Measurements from ENCODE around the gene CRISPLD2. TPM values are rescaled to one million over a fixed set of nuclear protein-coding genes. Genes with fewer than 3 reads are reported as not detected.
"Not testable (repeated sequence)": the region's sequence is repeated elsewhere in the genome, so short reads cannot be mapped to it uniquely, and the experiment has no call there.

CRISPLD2 gene
- polyA plus RNA-seq, 3 donors = 6.1 to 7.6 (median 6.3) TPM

DNA sequence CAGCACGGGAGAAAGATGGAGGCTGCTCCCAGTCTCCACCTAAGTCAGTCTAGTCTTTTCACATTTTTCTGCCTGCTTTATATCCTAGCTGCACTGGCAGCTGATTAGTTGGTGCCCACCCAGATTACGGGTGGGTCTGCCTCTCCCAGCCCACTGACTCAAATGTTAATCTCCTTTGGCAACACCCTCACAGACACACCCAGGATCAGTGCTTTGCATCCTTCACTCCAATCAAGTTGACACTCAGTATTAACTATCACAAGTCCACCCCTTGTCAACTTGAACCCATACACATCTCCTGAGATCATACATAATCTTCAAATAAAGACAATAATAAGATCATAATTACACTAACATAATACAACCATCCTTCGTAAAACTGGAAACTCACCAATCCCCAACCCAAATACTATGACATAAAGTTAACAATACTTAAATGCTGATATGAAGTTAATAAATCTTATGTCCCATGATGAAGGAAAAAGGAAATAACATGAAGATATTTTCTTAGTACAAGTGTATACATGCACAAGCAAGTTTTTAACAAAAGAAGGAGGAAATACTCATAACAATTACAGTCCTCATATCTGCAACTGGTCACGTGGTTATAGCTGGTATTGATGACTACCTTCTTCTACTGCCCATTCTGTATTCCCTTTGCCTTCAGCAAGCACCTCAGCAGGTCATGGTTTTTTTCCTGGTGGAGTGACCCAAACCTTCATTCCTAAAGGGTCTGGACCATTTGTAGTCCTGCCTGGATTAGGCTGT, 35.8 kb downstream of the CRISPLD2 start:
- DNase-seq (ENCODE audit: low read depth in 3 of 3, low spot score in 2 of 3) = not testable (repeated sequence)

- not testable (repeated sequence) for DNase-seq (ENCODE audit: low read depth in 3 of 3, low spot score in 2 of 3)
Observed at GRCh38 chr16:84856203-84856581, 36.4 kb downstream of the CRISPLD2 start.

GRCh38 chr16:84856811-84857210, 37.0 kb downstream of the CRISPLD2 start:
- DNase-seq (ENCODE audit: low read depth in 3 of 3, low spot score in 2 of 3) = not testable (repeated sequence)

DNA sequence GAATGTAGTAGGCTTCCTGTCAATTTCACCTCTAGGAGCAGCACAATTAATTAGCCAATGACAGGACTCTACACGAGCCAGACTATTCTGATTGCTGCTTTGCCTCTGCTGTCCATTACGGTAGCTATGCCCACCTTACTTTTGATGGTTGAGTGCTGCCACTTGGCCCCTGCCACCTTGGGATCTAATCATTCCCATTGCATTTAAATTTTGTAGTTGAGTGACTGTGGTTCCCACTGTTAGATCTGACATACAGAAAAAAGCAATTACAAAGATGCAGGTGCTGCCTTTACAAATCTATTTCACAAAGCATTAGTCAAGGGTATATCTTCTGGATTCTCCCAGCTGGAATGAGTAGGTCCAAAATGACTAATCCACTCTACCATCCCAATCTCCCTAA, 39.9 kb downstream of the CRISPLD2 start:
- DNase-seq (ENCODE audit: low read depth in 3 of 3, low spot score in 2 of 3) = no peak

DNA sequence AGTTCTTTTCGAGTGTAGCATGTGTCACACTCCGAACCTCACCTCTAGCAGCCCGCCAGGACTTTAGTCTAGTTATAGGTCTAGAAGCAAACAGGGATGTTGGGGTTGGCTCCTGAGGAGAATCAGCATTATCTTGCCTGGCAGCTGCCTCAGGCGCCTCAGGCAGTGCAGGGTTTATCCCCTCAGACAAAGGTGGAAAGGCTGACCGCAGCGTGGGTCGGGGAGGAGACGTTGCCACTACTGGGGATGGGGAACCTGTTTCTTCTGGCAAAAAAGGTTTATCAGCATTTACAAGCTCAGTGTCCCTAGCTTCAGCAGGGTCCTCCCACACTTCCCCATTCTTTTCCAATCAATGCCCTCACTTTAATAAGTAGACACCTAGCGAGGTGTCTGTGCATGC, 40.6 kb downstream of the CRISPLD2 start:
- no peak for DNase-seq (ENCODE audit: low read depth in 3 of 3, low spot score in 2 of 3)

- no peak for DNase-seq (ENCODE audit: low read depth in 3 of 3, low spot score in 2 of 3)
Observed at GRCh38 chr16:84861671-84862070, 41.9 kb downstream of the CRISPLD2 start.

GRCh38 chr16:84862804-84863480, 43.2 kb downstream of the CRISPLD2 start:
- no peak for DNase-seq (ENCODE audit: low read depth in 3 of 3, low spot score in 2 of 3)

DNA sequence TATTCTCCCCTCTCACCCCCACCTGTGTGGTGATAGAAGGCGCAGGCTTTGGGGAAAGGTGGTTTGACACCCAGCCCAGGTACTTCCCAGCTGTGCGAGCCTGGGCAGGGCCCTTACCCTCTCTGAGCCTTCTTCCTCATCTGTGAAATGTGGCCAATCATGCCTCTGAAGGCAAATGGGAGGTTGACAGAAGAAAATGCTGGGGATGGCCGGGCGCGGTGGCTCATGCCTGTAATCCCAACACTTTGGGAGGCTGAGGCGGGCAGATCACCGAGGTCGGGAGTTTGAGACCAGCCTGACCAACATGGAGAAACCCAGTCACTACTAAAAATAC, 43.7 kb downstream of the CRISPLD2 start:
- no peak for DNase-seq (ENCODE audit: low read depth in 3 of 3, low spot score in 2 of 3)

GRCh38 chr16:84864326-84864955, 44.7 kb downstream of the CRISPLD2 start:
- no peak for DNase-seq (ENCODE audit: low read depth in 3 of 3, low spot score in 2 of 3)

- no peak for DNase-seq (ENCODE audit: low read depth in 3 of 3, low spot score in 2 of 3)
Observed at GRCh38 chr16:84867696-84868095, 47.9 kb downstream of the CRISPLD2 start.

GRCh38 chr16:84868328-84868727, 48.5 kb downstream of the CRISPLD2 start:
- no peak for DNase-seq (ENCODE audit: low read depth in 3 of 3, low spot score in 2 of 3)

- DNase-seq (ENCODE audit: low read depth in 3 of 3, low spot score in 2 of 3) = no peak
Observed at GRCh38 chr16:84868829-84869472, 49.2 kb downstream of the CRISPLD2 start.

DNA sequence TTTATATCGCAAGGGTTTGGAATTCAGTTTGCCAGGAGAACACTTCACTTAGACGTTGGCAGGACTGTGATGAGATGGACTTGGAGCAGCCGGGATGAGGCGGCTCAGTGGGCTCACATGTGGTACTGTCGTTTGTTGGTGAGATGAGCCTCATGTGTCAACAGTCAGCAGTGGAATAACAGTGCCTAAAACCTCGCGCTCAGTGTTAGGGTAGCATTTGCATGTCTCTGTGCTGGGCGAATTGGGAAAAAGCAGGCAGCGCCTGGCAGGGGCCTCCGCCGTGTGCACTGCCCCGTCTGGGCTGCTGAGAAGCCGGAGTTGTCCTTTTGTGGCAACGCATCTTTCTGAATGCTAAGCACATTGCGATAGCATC, 49.7 kb downstream of the CRISPLD2 start:
- no peak for DNase-seq (ENCODE audit: low read depth in 3 of 3, low spot score in 2 of 3)

- DNase-seq (ENCODE audit: low read depth in 3 of 3, low spot score in 2 of 3) = not testable (repeated sequence)
Observed at GRCh38 chr16:84872971-84873370, 53.2 kb downstream of the CRISPLD2 start.

GRCh38 chr16:84874004-84874435, 54.2 kb downstream of the CRISPLD2 start:
- DNase-seq (ENCODE audit: low read depth in 3 of 3, low spot score in 2 of 3) = no peak

- no peak for DNase-seq (ENCODE audit: low read depth in 3 of 3, low spot score in 2 of 3)
Observed at GRCh38 chr16:84874553-84874952, 54.8 kb downstream of the CRISPLD2 start.

- no peak for DNase-seq (ENCODE audit: low read depth in 3 of 3, low spot score in 2 of 3)
Observed at GRCh38 chr16:84874983-84875382, 55.2 kb downstream of the CRISPLD2 start.

DNA sequence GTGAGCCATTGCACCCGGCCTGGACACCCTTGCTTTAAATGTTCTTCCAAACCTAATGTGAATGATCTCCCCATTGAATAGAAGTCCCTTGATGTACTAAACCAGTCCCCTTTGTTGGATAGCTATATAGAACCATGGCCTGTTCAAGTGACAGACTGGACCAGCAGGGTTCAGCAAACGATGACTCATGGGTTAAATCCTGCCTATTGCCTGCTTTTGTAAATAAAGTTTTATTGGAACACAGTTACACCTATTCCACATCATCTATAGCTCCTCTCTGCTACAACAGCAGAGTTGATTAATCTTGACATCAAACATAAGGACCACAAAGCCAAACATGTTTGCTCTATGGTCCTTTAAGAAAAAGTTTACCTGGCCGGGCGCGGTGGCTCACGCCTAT, 56.1 kb downstream of the CRISPLD2 start:
- no peak for DNase-seq (ENCODE audit: low read depth in 3 of 3, low spot score in 2 of 3)

GRCh38 chr16:84876873-84877606, 57.3 kb downstream of the CRISPLD2 start:
- DNase-seq (ENCODE audit: low read depth in 3 of 3, low spot score in 2 of 3) = no peak

DNA sequence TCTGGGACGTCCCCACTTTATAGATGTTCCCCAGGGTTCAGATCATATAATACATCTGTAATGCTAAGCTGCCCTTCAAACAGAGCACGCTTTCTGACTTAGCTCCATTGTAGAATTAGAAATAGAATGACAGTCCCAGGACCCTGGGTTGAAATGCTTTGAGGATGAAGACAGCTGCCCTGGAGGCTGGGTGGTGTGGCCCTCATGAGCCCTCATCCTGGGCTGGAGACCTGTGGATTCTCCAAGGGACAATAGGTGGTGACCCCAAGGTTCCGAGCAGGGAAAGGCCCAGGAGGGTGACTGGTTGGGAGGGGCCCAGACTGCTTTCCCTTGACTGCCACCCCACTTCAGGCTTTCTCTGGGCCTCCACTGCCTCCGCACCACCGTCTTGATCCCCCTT, 59.0 kb downstream of the CRISPLD2 start:
- no peak for DNase-seq (ENCODE audit: low read depth in 3 of 3, low spot score in 2 of 3)
